OCI-LY3 (cell line): ENCODE data around the gene RAB11FIP5.

ENCODE experiments used
- H2AFZ ChIP-seq: fragments of 200-600, 300-600 bp; shearing (Covaris generic); 2 replicates; pipeline ENCODE4 v1.6.0; 2014; ENCODE audit warnings: antibody characterized with exemption, low read depth, low read length
- H3K27ac ChIP-seq: fragments of 200-600, 300-600 bp; sonication (generic); 2 replicates; pipeline ENCODE4 v1.5.1; 2014; ENCODE audit warnings: mild to moderate bottlenecking, low read length, moderate library complexity, mixed read lengths
- H3K27me3 ChIP-seq: fragments of 200-600, 300-600 bp; sonication (generic); 2 replicates; pipeline ENCODE4 v1.6.1; 2014; ENCODE audit warnings: low read depth, low read length, mixed read lengths
- H3K36me3 ChIP-seq: fragments of 200-600, 300-600 bp; sonication (generic); replicated peaks from 2 replicates; pipeline ENCODE3; 2014; ENCODE audit warnings: low read depth, low read length, mixed read lengths
- H3K4me1 ChIP-seq: fragments of 300-600, 200-600 bp; sonication (generic); 2 replicates; pipeline ENCODE4 v1.6.1; 2014; ENCODE audit warnings: low read length, mixed read lengths
- H3K4me2 ChIP-seq: fragments of 200-600, 300-600 bp; sonication (generic); 2 replicates; pipeline ENCODE4 v1.6.1; 2014; ENCODE audit warnings: low read length, mixed read lengths
- H3K4me3 ChIP-seq: fragments of 300-600, 200-600 bp; sonication (generic); 2 replicates; pipeline ENCODE4 v1.5.1; 2014; ENCODE audit warnings: antibody characterized with exemption, mild to moderate bottlenecking, low read length, moderate library complexity
- H3K79me2 ChIP-seq: fragments of 300-600, 200-600 bp; shearing (Covaris generic); 2 replicates; pipeline ENCODE4 v1.6.1; 2014; ENCODE audit warnings: mild to moderate bottlenecking, low read length, mixed read lengths
- H3K9ac ChIP-seq: fragments of 300-600, 200-600 bp; shearing (Covaris generic); 2 replicates; pipeline ENCODE4 v1.6.0; 2014; ENCODE audit warnings: mild to moderate bottlenecking, low read length, moderate library complexity
- H3K9me3 ChIP-seq: fragments of 200-600, 300-600 bp; shearing (Covaris generic); 2 replicates; pipeline ENCODE4 v1.6.1; 2014; ENCODE audit warnings: low read length, mixed read lengths; ENCODE audit not compliant: insufficient read depth
- H4K20me1 ChIP-seq: fragments of 200-600, 300-600 bp; sonication (generic); 2 replicates; pipeline ENCODE4 v1.6.1; 2016; ENCODE audit warnings: low read length, mixed read lengths; ENCODE audit not compliant: insufficient read depth
- CTCF ChIP-seq: fragments of 200-600, 300-600 bp; sonication (generic); IDR thresholded peaks from 2 replicates; pipeline ENCODE4 v1.5.1; 2014; ENCODE audit warnings: antibody characterized with exemption, low read length, low read depth
- EZH2phosphoT487 ChIP-seq: fragments of 200-600 bp; shearing (Covaris generic); IDR thresholded peaks from 2 replicates; pipeline ENCODE4 v1.6.1; 2018; ENCODE audit warnings: antibody characterized with exemption, mixed run types, low read depth

RAB11FIP5 gene

GRCh38 chr2:73104933-73105332, 7.8 kb downstream of the RAB11FIP5 start:
- Histone ChIP-seq H4K20me1 (no peaks in the 10 kb centered on the region), H3K9ac (no peak overlapping the region), H3K9me3 (no peaks in the 10 kb centered on the region), H3K36me3 (no peaks in the 10 kb centered on the region), H3K27me3 (no peaks in the 10 kb centered on the region), H3K4me2 (no peak overlapping the region), H3K4me3 (no peak overlapping the region), H2AFZ (no peak overlapping the region), H3K4me1 (no peaks in the 10 kb centered on the region), H3K27ac (no peak overlapping the region), H3K79me2 (no peaks in the 10 kb centered on the region)
- no peak for TF ChIP-seq CTCF
- TF ChIP-seq EZH2phosphoT487, result no peak

- Histone ChIP-seq H3K9me3 (no peaks in the 10 kb centered on the region), H3K36me3 (no peaks in the 10 kb centered on the region), H3K79me2 (no peaks in the 10 kb centered on the region), H3K4me2 (no peak overlapping the region), H3K4me1 (no peaks in the 10 kb centered on the region), H3K9ac (no peak overlapping the region), H4K20me1 (no peaks in the 10 kb centered on the region), H3K27me3 (no peaks in the 10 kb centered on the region), H3K27ac (no peak overlapping the region), H2AFZ (no peak overlapping the region), H3K4me3 (no peak overlapping the region)
- TF ChIP-seq EZH2phosphoT487 (no peak), CTCF (no peak)
Observed at GRCh38 chr2:73103018-73103542, 9.7 kb downstream of the RAB11FIP5 start.

GRCh38 chr2:73101626-73102256, 11.0 kb downstream of the RAB11FIP5 start:
- no peak overlapping the region for H3K27ac ChIP-seq
- H3K4me2 ChIP-seq, result no peak overlapping the region
- H3K9me3 ChIP-seq, result no peaks in the 10 kb centered on the region
- H3K4me1 ChIP-seq, result no peaks in the 10 kb centered on the region
- TF ChIP-seq EZH2phosphoT487, result no peak
- TF ChIP-seq CTCF, result no peak
- no peak overlapping the region for H2AFZ ChIP-seq
- H3K4me3 ChIP-seq, result no peak overlapping the region
- no peaks in the 10 kb centered on the region for H4K20me1 ChIP-seq
- no peaks in the 10 kb centered on the region for H3K36me3 ChIP-seq
- H3K27me3 ChIP-seq, result peaks cover 4% of the 10 kb centered on the region
- no peak overlapping the region for H3K9ac ChIP-seq
- no peaks in the 10 kb centered on the region for H3K79me2 ChIP-seq

GRCh38 chr2:73100956-73101355, 11.8 kb downstream of the RAB11FIP5 start:
- H3K36me3 ChIP-seq, result no peaks in the 10 kb centered on the region
- H3K4me1 ChIP-seq, result no peaks in the 10 kb centered on the region
- H3K79me2 ChIP-seq, result no peaks in the 10 kb centered on the region
- TF ChIP-seq EZH2phosphoT487 (no peak), CTCF (no peak)
- no peak overlapping the region for H3K9ac ChIP-seq
- H3K27me3 ChIP-seq, result peaks cover 4% of the 10 kb centered on the region
- H3K27ac ChIP-seq, result no peak overlapping the region
- no peaks in the 10 kb centered on the region for H4K20me1 ChIP-seq
- no peak overlapping the region for H3K4me2 ChIP-seq
- no peak overlapping the region for H2AFZ ChIP-seq
- H3K4me3 ChIP-seq, result no peak overlapping the region
- H3K9me3 ChIP-seq, result no peaks in the 10 kb centered on the region
